Inflammatory macrophage (primary cell): ENCODE results near the gene DENND5A.

Experiments
- DNase-seq, 2 donors: peaks; one replicate each; pipeline ENCODE4 v3.0.0-alpha.2; 2020 to 2022

The DENND5A gene

GRCh38 chr11:9094420-9094819 lies 170.7 kb downstream of the DENND5A start:
- DNase-seq, result no peak

DNA sequence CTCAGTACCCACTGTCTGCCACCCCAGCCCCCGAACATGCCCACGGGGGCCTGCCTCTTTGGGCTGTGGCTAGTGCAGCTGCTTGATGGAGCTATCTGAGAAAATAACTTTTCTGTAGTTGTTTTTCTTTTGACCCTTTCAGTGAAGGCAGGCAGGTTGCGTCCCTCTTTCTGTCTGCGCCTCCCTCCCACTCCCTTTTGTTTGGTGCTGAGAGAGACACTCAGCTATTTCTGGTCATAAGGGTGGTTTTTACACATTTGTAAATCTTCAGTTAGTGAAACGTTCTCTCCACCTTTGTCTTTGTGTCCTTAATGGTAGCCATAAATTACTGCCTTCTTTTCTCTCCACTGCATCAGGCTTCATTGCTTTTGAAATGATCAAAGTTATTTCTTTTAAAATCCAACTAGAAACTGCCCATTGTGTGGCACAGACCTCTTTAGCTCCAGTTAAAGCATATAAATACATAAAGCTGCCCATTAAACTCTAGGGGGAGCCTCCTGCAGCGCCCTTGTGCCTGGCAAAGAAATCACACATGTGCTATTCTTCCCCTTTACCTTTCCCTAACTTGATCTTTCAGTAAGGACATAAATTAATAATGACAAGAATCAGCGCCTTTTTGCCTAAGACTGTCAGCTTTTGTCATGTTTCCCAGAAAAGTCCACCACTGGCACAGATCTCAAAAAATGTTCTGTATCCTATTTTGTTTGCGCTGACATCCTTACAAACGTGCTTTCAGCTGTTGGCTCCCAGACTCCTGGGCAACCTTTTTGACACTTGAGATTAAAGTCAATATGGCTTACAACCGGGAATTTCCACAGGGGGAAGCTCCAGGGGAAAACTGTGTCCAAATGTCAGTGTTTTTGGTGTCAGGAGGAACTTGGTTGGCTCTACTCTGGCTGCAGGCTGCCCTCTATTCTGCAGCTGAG lies 172.0 kb downstream of the DENND5A start:
- peak in 1 of 2 donors; percentile 11 for DNase-seq

GRCh38 chr11:9092072-9092471 lies 173.1 kb downstream of the DENND5A start:
- DNase-seq, result no peak

DNA sequence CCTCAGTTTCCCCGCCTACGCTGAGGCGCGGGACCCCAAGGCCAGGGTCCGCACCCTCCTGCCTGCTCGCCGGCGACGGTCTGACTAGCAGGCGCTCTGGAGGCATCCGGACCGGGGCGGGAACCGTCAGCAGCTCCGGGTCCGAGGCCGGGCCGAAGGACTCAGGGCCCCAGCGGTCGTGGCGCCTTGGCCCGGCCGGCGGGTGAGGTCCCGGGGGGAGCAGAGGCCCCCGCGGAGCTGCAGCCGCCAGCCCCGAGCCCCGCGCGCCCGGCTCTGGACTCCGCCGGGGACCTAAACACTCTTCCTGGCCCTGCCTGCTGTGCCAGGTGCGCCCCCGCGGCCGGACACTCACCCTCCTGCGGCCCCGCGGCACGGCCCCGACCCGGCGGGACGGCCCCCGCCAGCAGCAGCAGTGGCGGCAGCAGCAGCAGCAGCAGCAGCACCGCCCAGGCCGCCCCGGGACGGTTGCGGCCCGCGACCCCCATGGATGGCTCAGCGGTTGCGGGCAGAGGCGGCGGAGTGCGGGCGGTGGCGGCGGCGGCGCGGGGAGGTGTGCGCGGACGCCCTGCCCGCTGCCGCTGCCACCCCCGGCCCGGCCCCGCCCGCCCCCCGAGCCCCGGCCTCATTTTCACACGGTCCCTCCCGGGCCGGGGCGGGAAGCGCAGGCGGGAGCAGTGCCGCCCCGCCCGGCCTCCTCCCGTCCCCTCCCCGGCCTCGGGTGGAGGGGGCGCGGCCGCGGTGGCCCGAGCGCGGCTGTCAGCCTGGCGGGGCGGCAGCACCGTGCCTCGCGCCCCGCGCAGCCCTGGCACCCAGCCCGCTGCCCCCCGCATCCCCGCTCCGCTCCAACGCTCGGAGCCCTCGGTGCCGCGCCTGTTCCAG lies 173.9 kb downstream of the DENND5A start, which contains the start of gene SCUBE2:
Gene SCUBE2, minus strand, starts transcription at position 556 of the 879 bp plus-strand sequence. Its CDS starts 71 bp downstream, at position 485.
- peak in 1 of 2 donors; percentile 7 for DNase-seq

DNA sequence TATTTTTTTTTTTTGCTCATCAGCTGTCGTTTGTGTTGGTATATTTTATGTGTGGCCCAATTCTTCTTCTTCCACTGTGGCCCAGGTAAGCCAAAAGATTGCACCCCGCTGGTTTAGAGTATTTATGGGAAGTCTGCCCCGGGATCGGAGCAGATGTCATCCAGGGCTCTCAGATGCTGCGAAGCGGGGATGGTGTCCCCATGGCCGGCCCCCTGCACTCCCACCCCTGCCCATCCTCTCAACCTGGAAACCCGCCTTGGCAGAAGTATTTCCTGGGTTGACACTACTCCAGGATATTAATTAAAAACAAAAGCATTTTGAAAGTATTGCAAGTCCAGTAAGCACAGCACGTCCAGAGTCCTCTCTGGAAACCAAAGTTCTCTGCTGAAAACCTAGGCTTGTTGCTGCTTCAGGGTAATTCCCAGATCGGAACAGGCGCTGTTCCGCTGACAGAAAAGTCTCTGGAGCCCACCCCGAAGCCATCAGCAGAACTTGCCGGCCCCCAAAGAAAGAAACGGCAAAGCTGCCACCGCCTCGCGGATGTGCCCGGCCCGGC lies 174.6 kb downstream of the DENND5A start:
- DNase-seq, result no peak

- no peak for DNase-seq
Observed at GRCh38 chr11:9089636-9090035, 175.5 kb downstream of the DENND5A start.

- no peak for DNase-seq
Observed at GRCh38 chr11:9089061-9089460, 176.1 kb downstream of the DENND5A start.
